WTC11 (cell line): ENCODE results near the gene SERP2. TPM values are rescaled to one million over a fixed set of nuclear protein-coding genes. Genes with fewer than 3 reads are reported as not detected.

Source experiments
- ATAC-seq: fragments of 200-7000 bp; cut with Tn5 transposase; 2 replicates; pipeline ENCODE4 v1.10.0; 2021; ENCODE audit warnings: mild to moderate bottlenecking, moderate library complexity
- CTCF ChIA-PET: fragments of 300-600 bp; sonication (Branson Sonifier 250); formaldehyde crosslinking; loops from one replicate; lab custom pipeline; 2021; ENCODE audit warnings: antibody characterized with exemption; lab: Charles Lee
- POLR2A ChIA-PET: fragments of 350-600 bp; sonication (Branson Sonifier 250); formaldehyde crosslinking; loops from one replicate; lab custom pipeline; 2021; ENCODE audit warnings: antibody characterized with exemption; lab: Charles Lee
- DNase-seq: peaks from one replicate; pipeline ENCODE4 v3.0.0; 2021; ENCODE audit warnings: low spot score
- H3K27ac Mint-ChIP-seq: 2 replicates; pipeline ENCODE4 v1.8.0; 2021; ENCODE audit warnings: mixed read lengths
- H3K27me3 Mint-ChIP-seq: 2 replicates; pipeline ENCODE4 v1.8.0; 2021; ENCODE audit warnings: low read depth, mild to moderate bottlenecking, moderate library complexity, mixed read lengths
- H3K36me3 Mint-ChIP-seq: 2 replicates; pipeline ENCODE4 v1.8.0; 2021; ENCODE audit warnings: mixed read lengths
- H3K4me1 Mint-ChIP-seq: 2 replicates; pipeline ENCODE4 v1.8.0; 2022; ENCODE audit warnings: mixed read lengths
- H3K4me3 Mint-ChIP-seq: 2 replicates; pipeline ENCODE4 v1.8.0; 2021; ENCODE audit warnings: mild to moderate bottlenecking, moderate library complexity, mixed read lengths
- H3K9me3 Mint-ChIP-seq: 2 replicates; pipeline ENCODE4 v1.8.0; 2021; ENCODE audit warnings: mixed read lengths
- CBFB ChIP-seq: sonication (generic); formaldehyde crosslinking; IDR thresholded peaks from 2 replicates; pipeline ENCODE4 v1.8.1; 2022; ENCODE audit warnings: mild to moderate bottlenecking, low read depth, missing genetic modification reagents
- EMX1 ChIP-seq: fragments of 250-450 bp; sonication (Bioruptor Pico); IDR thresholded peaks from 2 replicates; pipeline ENCODE4 v1.8.0; 2021; ENCODE audit warnings: mild to moderate bottlenecking
- ETV6 ChIP-seq: sonication (generic); formaldehyde crosslinking; IDR thresholded peaks from 2 replicates; pipeline ENCODE4 v1.8.1; 2022; ENCODE audit warnings: mild to moderate bottlenecking, missing genetic modification reagents
- FOXK1 ChIP-seq: sonication (generic); formaldehyde crosslinking; IDR thresholded peaks from 2 replicates; pipeline ENCODE4 v1.8.0; 2022; ENCODE audit warnings: mild to moderate bottlenecking, moderate library complexity, missing genetic modification reagents
- NFATC4 ChIP-seq: fragments of 250-450 bp; sonication (Bioruptor Pico); IDR thresholded peaks from 2 replicates; pipeline ENCODE4 v1.9.0; 2021; ENCODE audit warnings: mild to moderate bottlenecking
- NR3C1 ChIP-seq: sonication (generic); formaldehyde crosslinking; conservative IDR thresholded peaks from 2 replicates; pipeline ENCODE4 v1.8.1; 2023; ENCODE audit warnings: low read depth, mild to moderate bottlenecking, missing genetic modification reagents
- PRRX2 ChIP-seq: fragments of 250-450 bp; sonication (Bioruptor Pico); IDR thresholded peaks from 2 replicates; pipeline ENCODE4 v1.8.0; 2021; ENCODE audit warnings: mild to moderate bottlenecking
- SP1 ChIP-seq: sonication (generic); formaldehyde crosslinking; conservative IDR thresholded peaks from 2 replicates; pipeline ENCODE4 v1.8.1; 2022; ENCODE audit warnings: missing genetic modification reagents
- TEAD4 ChIP-seq: sonication (generic); formaldehyde crosslinking; IDR thresholded peaks from 2 replicates; pipeline ENCODE4 v1.8.0; 2022; ENCODE audit warnings: mild to moderate bottlenecking, missing genetic modification reagents
- ZNF138 ChIP-seq: sonication (generic); formaldehyde crosslinking; conservative IDR thresholded peaks from 2 replicates; pipeline ENCODE4 v1.8.1; 2022; ENCODE audit warnings: mild to moderate bottlenecking, moderate library complexity, missing genetic modification reagents
- ZNF232 ChIP-seq: sonication (generic); formaldehyde crosslinking; IDR thresholded peaks from 2 replicates; pipeline ENCODE4 v1.8.0; 2022; ENCODE audit warnings: mild to moderate bottlenecking, missing genetic modification reagents
- ZNF263 ChIP-seq: sonication (generic); formaldehyde crosslinking; IDR thresholded peaks from 2 replicates; pipeline ENCODE4 v1.8.1; 2022; ENCODE audit warnings: low read depth, mild to moderate bottlenecking, moderate library complexity, missing genetic modification reagents
- total RNA-seq: library from RNA; stranded (reverse); gene quantifications from 3 replicates; pipeline ENCODE4 v1.2.3, GENCODE V29; 2021
- TF ChIP-seq, protein P1 (sequence below): fragments of 200-600 bp; IDR thresholded peaks from 2 replicates; pipeline ENCODE4 v1.8.0; 2022; ENCODE audit warnings: antibody characterized with exemption
- TF ChIP-seq, protein P2 (sequence below): sonication (generic); formaldehyde crosslinking; IDR thresholded peaks from 2 replicates; pipeline ENCODE4 v1.8.1; 2022; ENCODE audit warnings: low read depth, mild to moderate bottlenecking, moderate library complexity, missing genetic modification reagents, borderline replicate concordance
- TF ChIP-seq, protein P3 (sequence below): sonication (generic); formaldehyde crosslinking; IDR thresholded peaks from 2 replicates; pipeline ENCODE4 v1.8.0; 2022; ENCODE audit warnings: missing genetic modification reagents

Gene SERP2
- total RNA-seq, 1 experiment from 2014 or later: 1.2 TPM

DNA sequence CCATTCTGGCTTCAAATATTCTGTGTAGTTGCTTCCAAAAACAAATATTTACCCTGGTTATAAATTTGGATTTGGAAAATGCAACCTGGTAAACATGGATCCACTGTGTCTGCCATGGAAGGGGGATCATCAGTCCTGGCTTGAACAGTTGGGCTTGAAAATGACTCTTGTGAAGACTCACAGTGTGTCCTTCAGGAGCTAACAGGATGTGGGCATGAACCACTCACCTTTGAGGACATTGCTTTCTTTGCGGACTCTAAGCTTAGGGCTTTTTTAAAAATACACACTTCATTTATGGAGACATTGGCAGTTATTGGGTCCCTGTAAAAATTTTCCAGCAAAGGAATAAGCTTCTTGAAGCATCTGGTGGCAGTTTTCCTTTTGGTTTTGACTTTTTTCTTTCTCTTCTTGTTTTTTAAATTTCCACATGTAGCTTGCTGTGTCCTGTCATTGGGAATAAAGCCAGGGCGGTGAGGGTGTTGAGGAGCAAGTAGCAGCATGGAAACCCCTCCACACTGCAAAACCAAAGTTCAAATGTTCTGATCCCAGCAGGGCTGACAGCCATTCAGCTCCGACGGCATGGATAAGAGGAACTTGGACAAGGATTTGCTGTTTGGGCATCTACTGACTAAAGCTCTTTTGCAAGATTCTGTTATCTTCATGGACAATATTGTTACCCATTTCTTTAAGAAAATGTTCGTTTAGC, 39.5 kb upstream of the SERP2 start:
- no peaks in the 10 kb centered on the region for H3K36me3 Mint-ChIP-seq
- DNase-seq: no peak
- POLR2A ChIA-PET: no interaction called here
- no peak overlapping the region for H3K27ac Mint-ChIP-seq
- no peaks in the 10 kb centered on the region for H3K27me3 Mint-ChIP-seq
- ATAC-seq: no peak
- CTCF ChIA-PET: interaction anchor here (0.6 kb wide), 1 partner anchor 439 kb away, joined by 3 read pairs; no protein-coding TSS in a partner anchor
- no peak overlapping the region for H3K4me3 Mint-ChIP-seq
- H3K9me3 Mint-ChIP-seq: peaks cover 16% of the 10 kb centered on the region
- H3K4me1 Mint-ChIP-seq: peaks cover 25% of the 10 kb centered on the region
- no peak for TF ChIP-seq ZNF138 (CRISPR knock-in tag)

DNA sequence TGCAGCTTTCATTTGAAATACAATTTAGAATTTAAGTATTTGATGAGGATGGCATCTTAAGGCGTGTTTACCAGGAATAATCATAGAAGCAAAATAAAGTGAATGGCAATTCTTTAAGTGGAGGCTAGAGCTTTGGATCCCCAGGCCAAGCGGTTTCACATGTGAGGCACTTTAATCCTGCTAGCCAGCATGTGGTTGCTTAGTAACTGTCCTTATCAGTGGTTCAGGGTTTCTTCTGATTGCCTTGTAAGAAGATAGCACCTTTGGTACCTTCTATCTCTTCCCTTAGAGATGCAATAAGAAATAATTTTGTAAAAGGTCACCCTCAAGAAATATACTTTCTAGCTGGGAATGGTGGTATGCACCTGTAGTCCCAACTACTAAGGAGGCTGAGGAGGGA, 38.9 kb upstream of the SERP2 start:
- ChIA-PET CTCF (interaction anchor here (0.6 kb wide), 1 partner anchor 440 kb away, joined by 3 read pairs; no protein-coding TSS in a partner anchor), POLR2A (no interaction called here)
- Mint-ChIP-seq H3K4me1 (peaks cover 25% of the 10 kb centered on the region), H3K36me3 (no peaks in the 10 kb centered on the region), H3K27ac (no peak overlapping the region), H3K4me3 (no peak overlapping the region), H3K27me3 (no peaks in the 10 kb centered on the region), H3K9me3 (peaks cover 18% of the 10 kb centered on the region)
- DNase-seq: no peak
- no peak for ATAC-seq
- TF ChIP-seq CBFB (CRISPR knock-in tag): no peak
- TF ChIP-seq, protein P1, sequence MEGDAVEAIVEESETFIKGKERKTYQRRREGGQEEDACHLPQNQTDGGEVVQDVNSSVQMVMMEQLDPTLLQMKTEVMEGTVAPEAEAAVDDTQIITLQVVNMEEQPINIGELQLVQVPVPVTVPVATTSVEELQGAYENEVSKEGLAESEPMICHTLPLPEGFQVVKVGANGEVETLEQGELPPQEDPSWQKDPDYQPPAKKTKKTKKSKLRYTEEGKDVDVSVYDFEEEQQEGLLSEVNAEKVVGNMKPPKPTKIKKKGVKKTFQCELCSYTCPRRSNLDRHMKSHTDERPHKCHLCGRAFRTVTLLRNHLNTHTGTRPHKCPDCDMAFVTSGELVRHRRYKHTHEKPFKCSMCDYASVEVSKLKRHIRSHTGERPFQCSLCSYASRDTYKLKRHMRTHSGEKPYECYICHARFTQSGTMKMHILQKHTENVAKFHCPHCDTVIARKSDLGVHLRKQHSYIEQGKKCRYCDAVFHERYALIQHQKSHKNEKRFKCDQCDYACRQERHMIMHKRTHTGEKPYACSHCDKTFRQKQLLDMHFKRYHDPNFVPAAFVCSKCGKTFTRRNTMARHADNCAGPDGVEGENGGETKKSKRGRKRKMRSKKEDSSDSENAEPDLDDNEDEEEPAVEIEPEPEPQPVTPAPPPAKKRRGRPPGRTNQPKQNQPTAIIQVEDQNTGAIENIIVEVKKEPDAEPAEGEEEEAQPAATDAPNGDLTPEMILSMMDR: no peak
- no peak for TF ChIP-seq TEAD4 (CRISPR knock-in tag)
- TF ChIP-seq, protein P2, sequence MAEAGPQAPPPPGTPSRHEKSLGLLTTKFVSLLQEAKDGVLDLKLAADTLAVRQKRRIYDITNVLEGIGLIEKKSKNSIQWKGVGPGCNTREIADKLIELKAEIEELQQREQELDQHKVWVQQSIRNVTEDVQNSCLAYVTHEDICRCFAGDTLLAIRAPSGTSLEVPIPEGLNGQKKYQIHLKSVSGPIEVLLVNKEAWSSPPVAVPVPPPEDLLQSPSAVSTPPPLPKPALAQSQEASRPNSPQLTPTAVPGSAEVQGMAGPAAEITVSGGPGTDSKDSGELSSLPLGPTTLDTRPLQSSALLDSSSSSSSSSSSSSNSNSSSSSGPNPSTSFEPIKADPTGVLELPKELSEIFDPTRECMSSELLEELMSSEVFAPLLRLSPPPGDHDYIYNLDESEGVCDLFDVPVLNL: no peak
- TF ChIP-seq ZNF138 (CRISPR knock-in tag): no peak
- no peak for TF ChIP-seq ETV6
- TF ChIP-seq NFATC4 (CRISPR knock-in tag): no peak
- TF ChIP-seq ZNF263 (CRISPR knock-in tag): no peak
- TF ChIP-seq NR3C1 (CRISPR knock-in tag): no peak
- TF ChIP-seq, protein P3, sequence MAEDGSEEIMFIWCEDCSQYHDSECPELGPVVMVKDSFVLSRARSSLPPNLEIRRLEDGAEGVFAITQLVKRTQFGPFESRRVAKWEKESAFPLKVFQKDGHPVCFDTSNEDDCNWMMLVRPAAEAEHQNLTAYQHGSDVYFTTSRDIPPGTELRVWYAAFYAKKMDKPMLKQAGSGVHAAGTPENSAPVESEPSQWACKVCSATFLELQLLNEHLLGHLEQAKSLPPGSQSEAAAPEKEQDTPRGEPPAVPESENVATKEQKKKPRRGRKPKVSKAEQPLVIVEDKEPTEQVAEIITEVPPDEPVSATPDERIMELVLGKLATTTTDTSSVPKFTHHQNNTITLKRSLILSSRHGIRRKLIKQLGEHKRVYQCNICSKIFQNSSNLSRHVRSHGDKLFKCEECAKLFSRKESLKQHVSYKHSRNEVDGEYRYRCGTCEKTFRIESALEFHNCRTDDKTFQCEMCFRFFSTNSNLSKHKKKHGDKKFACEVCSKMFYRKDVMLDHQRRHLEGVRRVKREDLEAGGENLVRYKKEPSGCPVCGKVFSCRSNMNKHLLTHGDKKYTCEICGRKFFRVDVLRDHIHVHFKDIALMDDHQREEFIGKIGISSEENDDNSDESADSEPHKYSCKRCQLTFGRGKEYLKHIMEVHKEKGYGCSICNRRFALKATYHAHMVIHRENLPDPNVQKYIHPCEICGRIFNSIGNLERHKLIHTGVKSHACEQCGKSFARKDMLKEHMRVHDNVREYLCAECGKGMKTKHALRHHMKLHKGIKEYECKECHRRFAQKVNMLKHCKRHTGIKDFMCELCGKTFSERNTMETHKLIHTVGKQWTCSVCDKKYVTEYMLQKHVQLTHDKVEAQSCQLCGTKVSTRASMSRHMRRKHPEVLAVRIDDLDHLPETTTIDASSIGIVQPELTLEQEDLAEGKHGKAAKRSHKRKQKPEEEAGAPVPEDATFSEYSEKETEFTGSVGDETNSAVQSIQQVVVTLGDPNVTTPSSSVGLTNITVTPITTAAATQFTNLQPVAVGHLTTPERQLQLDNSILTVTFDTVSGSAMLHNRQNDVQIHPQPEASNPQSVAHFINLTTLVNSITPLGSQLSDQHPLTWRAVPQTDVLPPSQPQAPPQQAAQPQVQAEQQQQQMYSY (CRISPR knock-in tag): no peak
- no peak for TF ChIP-seq EMX1 (CRISPR knock-in tag)
- TF ChIP-seq FOXK1 (CRISPR knock-in tag): no peak
- TF ChIP-seq ZNF232: no peak

DNA sequence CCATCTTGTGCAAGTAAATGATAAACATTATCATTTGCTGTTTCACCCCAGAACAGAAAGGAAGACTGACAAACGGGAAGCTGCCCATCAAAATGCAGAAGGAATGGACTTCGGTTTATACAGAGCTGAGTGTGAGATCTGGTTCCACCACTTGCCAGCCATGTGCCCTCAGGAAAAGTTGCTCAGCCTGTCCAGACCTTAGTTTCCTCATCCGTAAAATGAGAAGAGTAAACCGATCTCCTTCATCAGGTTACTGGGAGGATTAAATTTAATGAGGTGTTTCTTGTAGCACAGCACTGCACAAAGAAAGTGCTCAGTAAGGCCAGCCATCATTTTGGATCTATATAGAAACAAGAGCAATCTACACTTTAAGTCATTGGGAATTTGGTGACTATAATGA, 36.7 kb upstream of the SERP2 start:
- Mint-ChIP-seq H3K27me3 (no peaks in the 10 kb centered on the region), H3K36me3 (peaks cover 5% of the 10 kb centered on the region), H3K9me3 (peaks cover 31% of the 10 kb centered on the region), H3K4me3 (no peak overlapping the region), H3K4me1 (peaks cover 18% of the 10 kb centered on the region), H3K27ac (no peak overlapping the region)
- ChIA-PET CTCF (no interaction called here), POLR2A (no interaction called here)
- DNase-seq (no peak), ATAC-seq (no peak)
- TF ChIP-seq SP1 (CRISPR knock-in tag) (no peak), PRRX2 (CRISPR knock-in tag) (no peak)
